ENCODE results near the gene AP2M1. TPM values are rescaled to one million over a fixed set of nuclear protein-coding genes. Genes with fewer than 3 reads are reported as not detected.
A peak's percentile ranks its signal among the peaks of the same experiment; 100 is the strongest.

Gene AP2M1
- total and polyA plus RNA-seq, 2 of the 13 experiments (the other 11 are each of a cell fraction or from before 2014, with no cell fraction given), result 126 to 146 TPM

DNA sequence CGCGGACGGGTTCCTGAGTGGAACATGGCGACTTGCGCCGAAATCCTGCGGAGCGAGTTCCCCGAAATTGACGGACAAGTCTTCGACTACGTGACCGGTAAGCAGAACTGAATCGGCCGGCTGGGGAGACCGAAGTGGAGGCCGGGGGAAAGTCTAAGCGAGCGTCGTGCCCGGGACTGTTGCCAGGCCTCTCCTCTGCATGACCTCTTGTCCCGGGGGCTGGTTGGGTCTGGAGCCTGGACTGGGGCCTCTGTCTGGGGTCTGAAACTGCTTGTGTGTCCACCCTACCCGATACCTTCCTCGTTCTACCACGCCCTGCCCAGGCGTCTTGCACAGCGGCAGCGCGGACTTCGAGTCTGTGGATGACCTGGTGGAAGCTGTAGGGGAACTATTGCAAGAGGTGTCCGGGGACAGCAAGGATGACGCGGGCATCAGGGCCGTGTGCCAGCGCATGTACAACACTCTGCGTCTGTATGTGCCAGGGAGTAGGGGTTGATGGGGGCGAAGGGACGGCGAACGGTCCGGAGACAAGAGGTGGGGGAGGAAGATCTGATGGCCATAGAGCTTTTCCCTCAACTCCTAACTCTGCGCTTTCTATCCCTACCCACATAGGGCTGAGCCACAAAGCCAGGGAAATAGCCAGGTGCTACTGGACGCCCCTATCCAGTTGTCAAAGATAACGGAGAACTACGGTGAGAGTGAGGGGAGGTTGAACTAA, 11.7 kb downstream of the AP2M1 start, which contains the start of gene ABCF3 (continued):
- TF ChIP-seq EHMT2 (IDR thresholded peaks at IDR 0.05; ENCODE audit: borderline replicate concordance, low read depth, low read length) (no peak), KDM2A (CRISPR knock-in tag; IDR thresholded peaks at IDR 0.05; ENCODE audit: borderline replicate concordance, low read depth) (peak; percentile 71; the same call in 1 of the 2 replicates), CHD2 (IDR thresholded peaks at IDR 0.05; ENCODE audit: low read depth, low read length) (no peak), SALL1 (CRISPR knock-in tag; IDR thresholded peaks at IDR 0.05) (peak; percentile 24; the same call in 1 of the 2 replicates), PCBP1 (IDR thresholded peaks at IDR 0.05; ENCODE audit: borderline replicate concordance, low read depth, low read length) (no peak), PITX1 (CRISPR knock-in tag; IDR thresholded peaks at IDR 0.05) (no peak), PRMT3 (CRISPR knock-in tag; IDR thresholded peaks at IDR 0.05; ENCODE audit: borderline replicate concordance, low read depth) (0 out of 2 replicates have a peak, but pooled peaks have one; percentile 56), GFI1 (CRISPR knock-in tag; IDR thresholded peaks at IDR 0.05; ENCODE audit: borderline replicate concordance) (0 out of 2 replicates have a peak, but pooled peaks have one; percentile 61), ZNF501 (CRISPR knock-in tag; IDR thresholded peaks at IDR 0.05) (no peak), ZFP37 (CRISPR knock-in tag; IDR thresholded peaks at IDR 0.05; ENCODE audit: borderline replicate concordance) (no peak), PHF20 (CRISPR knock-in tag; IDR thresholded peaks at IDR 0.05) (peak; percentile 76; the same call in 1 of the 2 replicates), MTA1 (CRISPR knock-in tag; IDR thresholded peaks at IDR 0.05; ENCODE audit: borderline replicate concordance) (peak; percentile 40; the same call in 1 of the 2 replicates), NFIB (CRISPR knock-in tag; IDR thresholded peaks at IDR 0.05; ENCODE audit: borderline replicate concordance) (peak; percentile 63; the same call in 1 of the 2 replicates), ZSCAN21 (CRISPR knock-in tag; IDR thresholded peaks at IDR 0.05; ENCODE audit: borderline replicate concordance) (no peak), ZNF382 (CRISPR knock-in tag; IDR thresholded peaks at IDR 0.05; ENCODE audit: borderline replicate concordance) (no peak), ZNF264 (CRISPR knock-in tag; IDR thresholded peaks at IDR 0.05) (no peak), JUN (CRISPR knock-in tag; IDR thresholded peaks at IDR 0.05) (peak; percentile 53; the same call in 1 of the 2 replicates)
- TF ChIP-seq, protein P1, sequence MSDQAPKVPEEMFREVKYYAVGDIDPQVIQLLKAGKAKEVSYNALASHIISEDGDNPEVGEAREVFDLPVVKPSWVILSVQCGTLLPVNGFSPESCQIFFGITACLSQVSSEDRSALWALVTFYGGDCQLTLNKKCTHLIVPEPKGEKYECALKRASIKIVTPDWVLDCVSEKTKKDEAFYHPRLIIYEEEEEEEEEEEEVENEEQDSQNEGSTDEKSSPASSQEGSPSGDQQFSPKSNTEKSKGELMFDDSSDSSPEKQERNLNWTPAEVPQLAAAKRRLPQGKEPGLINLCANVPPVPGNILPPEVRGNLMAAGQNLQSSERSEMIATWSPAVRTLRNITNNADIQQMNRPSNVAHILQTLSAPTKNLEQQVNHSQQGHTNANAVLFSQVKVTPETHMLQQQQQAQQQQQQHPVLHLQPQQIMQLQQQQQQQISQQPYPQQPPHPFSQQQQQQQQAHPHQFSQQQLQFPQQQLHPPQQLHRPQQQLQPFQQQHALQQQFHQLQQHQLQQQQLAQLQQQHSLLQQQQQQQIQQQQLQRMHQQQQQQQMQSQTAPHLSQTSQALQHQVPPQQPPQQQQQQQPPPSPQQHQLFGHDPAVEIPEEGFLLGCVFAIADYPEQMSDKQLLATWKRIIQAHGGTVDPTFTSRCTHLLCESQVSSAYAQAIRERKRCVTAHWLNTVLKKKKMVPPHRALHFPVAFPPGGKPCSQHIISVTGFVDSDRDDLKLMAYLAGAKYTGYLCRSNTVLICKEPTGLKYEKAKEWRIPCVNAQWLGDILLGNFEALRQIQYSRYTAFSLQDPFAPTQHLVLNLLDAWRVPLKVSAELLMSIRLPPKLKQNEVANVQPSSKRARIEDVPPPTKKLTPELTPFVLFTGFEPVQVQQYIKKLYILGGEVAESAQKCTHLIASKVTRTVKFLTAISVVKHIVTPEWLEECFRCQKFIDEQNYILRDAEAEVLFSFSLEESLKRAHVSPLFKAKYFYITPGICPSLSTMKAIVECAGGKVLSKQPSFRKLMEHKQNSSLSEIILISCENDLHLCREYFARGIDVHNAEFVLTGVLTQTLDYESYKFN (CRISPR knock-in tag; conservative IDR thresholded peaks at IDR 0.05), result no peak; the same call in 1 of the 2 replicates
- TF ChIP-seq, protein P2, sequence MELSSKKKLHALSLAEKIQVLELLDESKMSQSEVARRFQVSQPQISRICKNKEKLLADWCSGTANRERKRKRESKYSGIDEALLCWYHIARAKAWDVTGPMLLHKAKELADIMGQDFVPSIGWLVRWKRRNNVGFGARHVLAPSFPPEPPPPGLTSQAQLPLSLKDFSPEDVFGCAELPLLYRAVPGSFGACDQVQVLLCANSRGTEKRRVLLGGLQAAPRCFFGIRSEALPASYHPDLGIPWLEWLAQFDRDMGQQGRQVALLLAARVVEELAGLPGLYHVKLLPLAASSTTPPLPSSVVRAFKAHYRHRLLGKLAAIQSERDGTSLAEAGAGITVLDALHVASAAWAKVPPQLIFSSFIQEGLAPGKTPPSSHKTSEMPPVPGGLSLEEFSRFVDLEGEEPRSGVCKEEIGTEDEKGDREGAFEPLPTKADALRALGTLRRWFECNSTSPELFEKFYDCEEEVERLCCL (CRISPR knock-in tag; IDR thresholded peaks at IDR 0.05; ENCODE audit: borderline replicate concordance), result no peak
- TF ChIP-seq, protein P3, sequence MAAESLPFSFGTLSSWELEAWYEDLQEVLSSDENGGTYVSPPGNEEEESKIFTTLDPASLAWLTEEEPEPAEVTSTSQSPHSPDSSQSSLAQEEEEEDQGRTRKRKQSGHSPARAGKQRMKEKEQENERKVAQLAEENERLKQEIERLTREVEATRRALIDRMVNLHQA (CRISPR knock-in tag; IDR thresholded peaks at IDR 0.05), result no peak
- TF ChIP-seq, protein P4, sequence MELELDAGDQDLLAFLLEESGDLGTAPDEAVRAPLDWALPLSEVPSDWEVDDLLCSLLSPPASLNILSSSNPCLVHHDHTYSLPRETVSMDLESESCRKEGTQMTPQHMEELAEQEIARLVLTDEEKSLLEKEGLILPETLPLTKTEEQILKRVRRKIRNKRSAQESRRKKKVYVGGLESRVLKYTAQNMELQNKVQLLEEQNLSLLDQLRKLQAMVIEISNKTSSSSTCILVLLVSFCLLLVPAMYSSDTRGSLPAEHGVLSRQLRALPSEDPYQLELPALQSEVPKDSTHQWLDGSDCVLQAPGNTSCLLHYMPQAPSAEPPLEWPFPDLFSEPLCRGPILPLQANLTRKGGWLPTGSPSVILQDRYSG (CRISPR knock-in tag; IDR thresholded peaks at IDR 0.05), result no peak
- TF ChIP-seq, protein P5, sequence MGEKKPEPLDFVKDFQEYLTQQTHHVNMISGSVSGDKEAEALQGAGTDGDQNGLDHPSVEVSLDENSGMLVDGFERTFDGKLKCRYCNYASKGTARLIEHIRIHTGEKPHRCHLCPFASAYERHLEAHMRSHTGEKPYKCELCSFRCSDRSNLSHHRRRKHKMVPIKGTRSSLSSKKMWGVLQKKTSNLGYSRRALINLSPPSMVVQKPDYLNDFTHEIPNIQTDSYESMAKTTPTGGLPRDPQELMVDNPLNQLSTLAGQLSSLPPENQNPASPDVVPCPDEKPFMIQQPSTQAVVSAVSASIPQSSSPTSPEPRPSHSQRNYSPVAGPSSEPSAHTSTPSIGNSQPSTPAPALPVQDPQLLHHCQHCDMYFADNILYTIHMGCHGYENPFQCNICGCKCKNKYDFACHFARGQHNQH (CRISPR knock-in tag; IDR thresholded peaks at IDR 0.05), result peak; percentile 10; the same call in 1 of the 2 replicates
